Type B pancreatic cell (in vitro differentiated cells): ENCODE measurements around the gene COL26A1. TPM values are rescaled to one million over a fixed set of nuclear protein-coding genes. Genes with fewer than 3 reads are reported as not detected.

Experiments used
- DNase-seq: peaks from one replicate; pipeline ENCODE4 v3.0.0; 2021; ENCODE audit warnings: mixed read lengths; ENCODE audit not compliant: unreplicated experiment; ENCODE audit errors: extremely low spot score
- H3K27ac Mint-ChIP-seq: 2 replicates; pipeline ENCODE4 v1.8.0; 2021; ENCODE audit warnings: mild to moderate bottlenecking, mixed read lengths
- H3K27me3 Mint-ChIP-seq: 2 replicates; pipeline ENCODE4 v1.8.0; 2021; ENCODE audit warnings: mixed read lengths
- H3K36me3 Mint-ChIP-seq: 2 replicates; pipeline ENCODE4 v1.8.0; 2021; ENCODE audit warnings: mixed read lengths
- H3K4me1 Mint-ChIP-seq: one replicate; pipeline ENCODE4 v1.8.0; 2021; ENCODE audit warnings: mixed read lengths; ENCODE audit not compliant: unreplicated experiment
- H3K4me3 Mint-ChIP-seq: 2 replicates; pipeline ENCODE4 v1.8.0; 2021; ENCODE audit warnings: mild to moderate bottlenecking, mixed read lengths
- H3K9me3 Mint-ChIP-seq: 2 replicates; pipeline ENCODE4 v1.8.0; 2021; ENCODE audit warnings: mixed read lengths
- CTCF ChIP-seq: fragments of 200-600 bp; sonication (generic); conservative IDR thresholded peaks from 2 replicates; pipeline ENCODE4 v1.5.0; 2021; ENCODE audit warnings: antibody characterized with exemption, mild to moderate bottlenecking
- total RNA-seq: library from RNA; stranded (reverse); gene quantifications from 2 replicates; pipeline ENCODE4 v1.2.1, GENCODE V29; 2021; ENCODE audit warnings: low replicate concordance

COL26A1 gene
- total RNA-seq, 1 donor from 2014 or later = 47.9 TPM

- Mint-ChIP-seq H3K27ac (no peak overlapping the region), H3K9me3 (peaks cover 2% of the 10 kb centered on the region), H3K4me1 (peaks cover 21% of the 10 kb centered on the region), H3K36me3 (peaks cover 4% of the 10 kb centered on the region), H3K4me3 (no peak overlapping the region), H3K27me3 (peaks cover 4% of the 10 kb centered on the region)
- TF ChIP-seq CTCF = no peak
- DNase-seq = peak; percentile 44
Observed at GRCh38 chr7:101588131-101588935, 225.7 kb downstream of the COL26A1 start.

- Mint-ChIP-seq H3K27me3 (peaks cover 4% of the 10 kb centered on the region), H3K36me3 (peaks cover 4% of the 10 kb centered on the region), H3K27ac (no peak overlapping the region), H3K4me3 (no peak overlapping the region), H3K9me3 (no peaks in the 10 kb centered on the region), H3K4me1 (peaks cover 21% of the 10 kb centered on the region)
- TF ChIP-seq CTCF = no peak
- DNase-seq = peak; percentile 55
Observed at GRCh38 chr7:101589052-101589451, 226.4 kb downstream of the COL26A1 start.

GRCh38 chr7:101589976-101590662, 227.4 kb downstream of the COL26A1 start:
- DNase-seq = peak; percentile 49

GRCh38 chr7:101590663-101591435, 228.2 kb downstream of the COL26A1 start:
- H3K4me3 Mint-ChIP-seq = no peak overlapping the region
- H3K36me3 Mint-ChIP-seq = peaks cover 4% of the 10 kb centered on the region
- peak; percentile 62 for DNase-seq
- no peak for TF ChIP-seq CTCF
- peaks cover 21% of the 10 kb centered on the region for H3K4me1 Mint-ChIP-seq
- H3K27ac Mint-ChIP-seq = no peak overlapping the region
- H3K9me3 Mint-ChIP-seq = no peaks in the 10 kb centered on the region
- H3K27me3 Mint-ChIP-seq = peaks cover 17% of the 10 kb centered on the region

More at GRCh38 chr7:101589976-101590662, 227.4 kb downstream of the COL26A1 start:
- no peak for TF ChIP-seq CTCF
- peaks cover 21% of the 10 kb centered on the region for H3K4me1 Mint-ChIP-seq
- H3K9me3 Mint-ChIP-seq = no peaks in the 10 kb centered on the region
- H3K4me3 Mint-ChIP-seq = no peak overlapping the region
- H3K36me3 Mint-ChIP-seq = peaks cover 4% of the 10 kb centered on the region
- no peak overlapping the region for H3K27ac Mint-ChIP-seq
- H3K27me3 Mint-ChIP-seq = peaks cover 10% of the 10 kb centered on the region

- no peaks in the 10 kb centered on the region for H3K9me3 Mint-ChIP-seq
- no peak overlapping the region for H3K27ac Mint-ChIP-seq
- H3K36me3 Mint-ChIP-seq = peaks cover 4% of the 10 kb centered on the region
- H3K27me3 Mint-ChIP-seq = peaks cover 19% of the 10 kb centered on the region
- H3K4me3 Mint-ChIP-seq = no peak overlapping the region
- H3K4me1 Mint-ChIP-seq = peaks cover 18% of the 10 kb centered on the region
- peak; percentile 1 for DNase-seq
- TF ChIP-seq CTCF = no peak
Observed at GRCh38 chr7:101591504-101591903, 228.8 kb downstream of the COL26A1 start.
